WTC11 (cell line): ENCODE results near the gene NOP14. TPM values are rescaled to one million over a fixed set of nuclear protein-coding genes. Genes with fewer than 3 reads are reported as not detected.

Experiments used
- ATAC-seq: fragments of 200-7000 bp; cut with Tn5 transposase; 2 replicates; pipeline ENCODE4 v1.10.0; 2021; ENCODE audit warnings: mild to moderate bottlenecking, moderate library complexity
- CTCF ChIA-PET: fragments of 300-600 bp; sonication (Branson Sonifier 250); formaldehyde crosslinking; loops from one replicate; lab custom pipeline; 2021; ENCODE audit warnings: antibody characterized with exemption; lab: Charles Lee
- POLR2A ChIA-PET: fragments of 350-600 bp; sonication (Branson Sonifier 250); formaldehyde crosslinking; loops from one replicate; lab custom pipeline; 2021; ENCODE audit warnings: antibody characterized with exemption; lab: Charles Lee
- DNase-seq: peaks from one replicate; pipeline ENCODE4 v3.0.0; 2021; ENCODE audit warnings: low spot score
- H3K27ac Mint-ChIP-seq: 2 replicates; pipeline ENCODE4 v1.8.0; 2021; ENCODE audit warnings: mixed read lengths
- H3K27me3 Mint-ChIP-seq: 2 replicates; pipeline ENCODE4 v1.8.0; 2021; ENCODE audit warnings: low read depth, mild to moderate bottlenecking, moderate library complexity, mixed read lengths
- H3K36me3 Mint-ChIP-seq: 2 replicates; pipeline ENCODE4 v1.8.0; 2021; ENCODE audit warnings: mixed read lengths
- H3K4me1 Mint-ChIP-seq: 2 replicates; pipeline ENCODE4 v1.8.0; 2022; ENCODE audit warnings: mixed read lengths
- H3K4me3 Mint-ChIP-seq: 2 replicates; pipeline ENCODE4 v1.8.0; 2021; ENCODE audit warnings: mild to moderate bottlenecking, moderate library complexity, mixed read lengths
- H3K9me3 Mint-ChIP-seq: 2 replicates; pipeline ENCODE4 v1.8.0; 2021; ENCODE audit warnings: mixed read lengths
- ATF2 ChIP-seq: sonication (generic); formaldehyde crosslinking; IDR thresholded peaks from 2 replicates; pipeline ENCODE4 v1.8.1; 2022; ENCODE audit warnings: low read depth, missing genetic modification reagents, borderline replicate concordance
- EMX1 ChIP-seq: fragments of 250-450 bp; sonication (Bioruptor Pico); IDR thresholded peaks from 2 replicates; pipeline ENCODE4 v1.8.0; 2021; ENCODE audit warnings: mild to moderate bottlenecking
- IRF2 ChIP-seq: sonication (generic); formaldehyde crosslinking; IDR thresholded peaks from 2 replicates; pipeline ENCODE4 v1.8.0; 2022; ENCODE audit warnings: low read depth, missing genetic modification reagents, borderline replicate concordance
- JUN ChIP-seq: sonication (generic); formaldehyde crosslinking; IDR thresholded peaks from 2 replicates; pipeline ENCODE4 v1.8.0; 2023; ENCODE audit warnings: mild to moderate bottlenecking, missing genetic modification reagents
- OVOL2 ChIP-seq: fragments of 250-450 bp; sonication (Bioruptor Pico); IDR thresholded peaks from 2 replicates; pipeline ENCODE4 v1.9.0; 2021; ENCODE audit warnings: mild to moderate bottlenecking, borderline replicate concordance
- ZNF263 ChIP-seq: sonication (generic); formaldehyde crosslinking; IDR thresholded peaks from 2 replicates; pipeline ENCODE4 v1.8.1; 2022; ENCODE audit warnings: low read depth, mild to moderate bottlenecking, moderate library complexity, missing genetic modification reagents
- ZNF423 ChIP-seq: fragments of 250-450 bp; sonication (Bioruptor Pico); IDR thresholded peaks from 2 replicates; pipeline ENCODE4 v2.1.2; 2022; ENCODE audit warnings: mild to moderate bottlenecking, moderate library complexity
- total RNA-seq: library from RNA; stranded (reverse); gene quantifications from 3 replicates; pipeline ENCODE4 v1.2.3, GENCODE V29; 2021
- TF ChIP-seq, protein P1 (sequence below): sonication (generic); formaldehyde crosslinking; IDR thresholded peaks from 2 replicates; pipeline ENCODE4 v1.8.0; 2022; ENCODE audit warnings: mild to moderate bottlenecking, missing genetic modification reagents
- TF ChIP-seq, protein P2 (sequence below): sonication (generic); formaldehyde crosslinking; IDR thresholded peaks from 2 replicates; pipeline ENCODE4 v1.8.1; 2022; ENCODE audit warnings: mild to moderate bottlenecking, moderate library complexity, missing genetic modification reagents

Gene NOP14
- total RNA-seq, 1 experiment from 2014 or later: 39.1 TPM

DNA sequence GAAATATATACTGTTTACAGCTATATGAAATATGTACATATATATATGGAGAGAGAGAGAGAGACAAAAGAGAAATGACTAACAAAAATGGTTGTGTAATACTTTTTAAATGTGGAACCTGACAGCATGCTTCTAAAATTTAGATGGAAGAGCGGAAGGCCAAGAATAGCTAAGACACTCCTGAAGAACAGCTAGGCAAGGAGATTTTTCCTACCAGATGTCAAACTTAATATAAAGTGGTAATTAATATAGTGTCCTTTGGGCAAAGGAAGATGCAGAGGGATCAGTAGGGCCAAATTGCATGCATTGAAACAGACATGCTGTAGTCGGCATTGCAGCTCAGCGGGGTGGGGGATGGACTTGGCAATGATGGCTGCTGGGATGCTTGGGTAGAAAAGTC, 74.3 kb downstream of the NOP14 start:
- ChIA-PET CTCF (no interaction called here), POLR2A (no interaction called here)
- Mint-ChIP-seq H3K9me3 (no peaks in the 10 kb centered on the region), H3K36me3 (peaks cover 42% of the 10 kb centered on the region), H3K27me3 (no peaks in the 10 kb centered on the region), H3K4me3 (no peak overlapping the region), H3K27ac (no peak overlapping the region), H3K4me1 (no peaks in the 10 kb centered on the region)
- DNase-seq (no peak), ATAC-seq (no peak)
- TF ChIP-seq, protein P1, sequence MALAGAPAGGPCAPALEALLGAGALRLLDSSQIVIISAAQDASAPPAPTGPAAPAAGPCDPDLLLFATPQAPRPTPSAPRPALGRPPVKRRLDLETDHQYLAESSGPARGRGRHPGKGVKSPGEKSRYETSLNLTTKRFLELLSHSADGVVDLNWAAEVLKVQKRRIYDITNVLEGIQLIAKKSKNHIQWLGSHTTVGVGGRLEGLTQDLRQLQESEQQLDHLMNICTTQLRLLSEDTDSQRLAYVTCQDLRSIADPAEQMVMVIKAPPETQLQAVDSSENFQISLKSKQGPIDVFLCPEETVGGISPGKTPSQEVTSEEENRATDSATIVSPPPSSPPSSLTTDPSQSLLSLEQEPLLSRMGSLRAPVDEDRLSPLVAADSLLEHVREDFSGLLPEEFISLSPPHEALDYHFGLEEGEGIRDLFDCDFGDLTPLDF (CRISPR knock-in tag): no peak
- TF ChIP-seq ZNF263 (CRISPR knock-in tag): no peak
- TF ChIP-seq, protein P2, sequence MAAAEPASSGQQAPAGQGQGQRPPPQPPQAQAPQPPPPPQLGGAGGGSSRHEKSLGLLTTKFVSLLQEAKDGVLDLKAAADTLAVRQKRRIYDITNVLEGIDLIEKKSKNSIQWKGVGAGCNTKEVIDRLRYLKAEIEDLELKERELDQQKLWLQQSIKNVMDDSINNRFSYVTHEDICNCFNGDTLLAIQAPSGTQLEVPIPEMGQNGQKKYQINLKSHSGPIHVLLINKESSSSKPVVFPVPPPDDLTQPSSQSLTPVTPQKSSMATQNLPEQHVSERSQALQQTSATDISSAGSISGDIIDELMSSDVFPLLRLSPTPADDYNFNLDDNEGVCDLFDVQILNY: no peak
- TF ChIP-seq OVOL2 (CRISPR knock-in tag): no peak
- TF ChIP-seq ATF2 (CRISPR knock-in tag): no peak
- no peak for TF ChIP-seq ZNF423 (CRISPR knock-in tag)
- no peak for TF ChIP-seq IRF2 (CRISPR knock-in tag)
- TF ChIP-seq JUN (CRISPR knock-in tag): no peak
- TF ChIP-seq EMX1 (CRISPR knock-in tag): no peak

Other genes with a start within 250 kb of the NOP14 start
- gene TNIP2, start 207.1 kb downstream of the NOP14 start, total RNA-seq: 39.3 to 44.4 TPM (median 41.5 TPM) in 3 replicates
- 43.2 to 49.1 TPM (median 44.5 TPM) in 3 replicates for gene SH3BP2, start 170.3 kb downstream of the NOP14 start, total RNA-seq
- 164 to 178 TPM (median 167 TPM) in 3 replicates for gene ADD1, start 119.6 kb downstream of the NOP14 start, total RNA-seq
- gene GRK4, start 165 bp upstream of the NOP14 start, total RNA-seq: 1.4 to 3.5 TPM (median 1.6 TPM) in 3 replicates
- gene HTT-AS, start 111.1 kb upstream of the NOP14 start, total RNA-seq: not detected in 3 replicates
- 64.1 to 85.4 TPM (median 71.4 TPM) in 3 replicates for gene HTT, start 111.3 kb upstream of the NOP14 start, total RNA-seq